Naive B cell (primary cell): ENCODE data around the gene NR2C2AP. TPM values are rescaled to one million over a fixed set of nuclear protein-coding genes. Genes with fewer than 3 reads are reported as not detected.
"Not testable (repeated sequence)": the region's sequence is repeated elsewhere in the genome, so short reads cannot be mapped to it uniquely, and the experiment has no call there.

Experiments
- ATAC-seq, 2 donors: fragments of 150-1000 bp; cut with Tn5 transposase; 2 replicates each; pipeline ENCODE4 v1.10.0; 2021; ENCODE audit warnings: low read depth in 2 of 2, mild to moderate bottlenecking in 2 of 2, moderate library complexity in 2 of 2
- DNase-seq: peaks from one replicate; pipeline ENCODE4 v3.0.0; 2022
- H3K27ac Mint-ChIP-seq, 6 donors: one replicate each; pipeline ENCODE4 v1.8.0; 2020 to 2022; ENCODE audit warnings: mild to moderate bottlenecking in 6 of 6, mixed read lengths in 6 of 6, moderate library complexity in 5 of 6, inconsistent platforms in 2 of 6
- H3K27me3 Mint-ChIP-seq, 3 donors: one replicate each; pipeline ENCODE4 v1.8.0; 2021 to 2022; ENCODE audit warnings: mixed read lengths in 3 of 3, mild to moderate bottlenecking in 1 of 3
- H3K36me3 Mint-ChIP-seq, 2 donors: one replicate each; pipeline ENCODE4 v1.8.0; 2020 to 2022; ENCODE audit warnings: mixed read lengths in 2 of 2, inconsistent platforms in 1 of 2, mild to moderate bottlenecking in 1 of 2
- H3K4me1 Mint-ChIP-seq, 3 donors: one replicate each; pipeline ENCODE4 v1.8.0; 2020 to 2022; ENCODE audit warnings: mixed read lengths in 3 of 3, inconsistent platforms in 1 of 3, mild to moderate bottlenecking in 1 of 3, moderate library complexity in 1 of 3
- H3K4me3 Mint-ChIP-seq, 8 donors: one replicate each; pipeline ENCODE4 v1.8.0; 2020 to 2022; ENCODE audit warnings: mild to moderate bottlenecking in 8 of 8, mixed read lengths in 8 of 8, moderate library complexity in 8 of 8, inconsistent platforms in 2 of 8
- H3K9me3 Mint-ChIP-seq, 7 donors: one replicate each; pipeline ENCODE4 v1.8.0; 2020 to 2022; ENCODE audit warnings: mixed read lengths in 7 of 7, mild to moderate bottlenecking in 5 of 7, inconsistent platforms in 2 of 7, moderate library complexity in 1 of 7
- polyA plus RNA-seq, 6 donors: library from polyadenylated mRNA; unstranded; fragments of 300-500 nt; fragmentation: Illumina TruSeq; gene quantifications; one replicate each; pipeline ENCODE4 v1.2.3, GENCODE V29; 2021; ENCODE audit warnings: low read depth in 6 of 6

Gene NR2C2AP
- polyA plus RNA-seq, 6 donors from 2014 or later, result 25.6 to 38.4 (median 31.4) TPM

GRCh38 chr19:19226204-19226603, 23.0 kb upstream of the NR2C2AP start:
- Mint-ChIP-seq H3K27ac (no peak overlapping the region), H3K4me3 (peak overlapping the region in 1 of 8 donors; percentile 79), H3K9me3 (no peaks in the 10 kb centered on the region), H3K36me3 (no peaks in the 10 kb centered on the region), H3K4me1 (peaks cover 6 to 15% (median 7%) of the 10 kb centered on the region in 3 donors), H3K27me3 (peaks cover 13 to 49% (median 34%) of the 10 kb centered on the region in 3 donors)
- DNase-seq (no peak), ATAC-seq (no peak)

GRCh38 chr19:19224852-19225494, 21.8 kb upstream of the NR2C2AP start:
- Mint-ChIP-seq H3K4me1 (peaks cover 6 to 15% (median 7%) of the 10 kb centered on the region in 3 donors), H3K27ac (peak overlapping the region in 1 of 6 donors; percentile 68), H3K9me3 (no peaks in the 10 kb centered on the region), H3K36me3 (no peaks in the 10 kb centered on the region), H3K27me3 (peaks cover 13 to 49% (median 34%) of the 10 kb centered on the region in 3 donors), H3K4me3 (peak overlapping the region; percentile 53 to 93 (median 80))
- ATAC-seq (peak; percentile 93 to 94), DNase-seq (peak; percentile 68)

GRCh38 chr19:19224150-19224851, 21.1 kb upstream of the NR2C2AP start:
- no peaks in the 10 kb centered on the region for H3K9me3 Mint-ChIP-seq
- ATAC-seq (no peak), DNase-seq (no peak)
- H3K27me3 Mint-ChIP-seq, result peaks cover 13 to 49% (median 34%) of the 10 kb centered on the region in 3 donors
- peaks cover 6 to 15% (median 7%) of the 10 kb centered on the region in 3 donors for H3K4me1 Mint-ChIP-seq
- peak overlapping the region; percentile 41 to 84 (median 71) for H3K4me3 Mint-ChIP-seq
- no peak overlapping the region for H3K27ac Mint-ChIP-seq
- H3K36me3 Mint-ChIP-seq, result no peaks in the 10 kb centered on the region

GRCh38 chr19:19223636-19224035, 20.4 kb upstream of the NR2C2AP start:
- H3K36me3 Mint-ChIP-seq, result no peaks in the 10 kb centered on the region
- peak overlapping the region in 2 of 8 donors; percentile 25 to 79 for H3K4me3 Mint-ChIP-seq
- H3K27me3 Mint-ChIP-seq, result peaks cover 11 to 48% (median 27%) of the 10 kb centered on the region in 3 donors
- no peaks in the 10 kb centered on the region for H3K9me3 Mint-ChIP-seq
- DNase-seq, result no peak
- peaks cover 6 to 15% (median 7%) of the 10 kb centered on the region in 3 donors for H3K4me1 Mint-ChIP-seq
- no peak for ATAC-seq
- H3K27ac Mint-ChIP-seq, result no peak overlapping the region

GRCh38 chr19:19223060-19223459, 19.8 kb upstream of the NR2C2AP start:
- H3K4me1 Mint-ChIP-seq, result peaks cover 6 to 15% (median 7%) of the 10 kb centered on the region in 3 donors

GRCh38 chr19:19221000-19221399, 17.8 kb upstream of the NR2C2AP start:
- not testable (repeated sequence) for H3K36me3 Mint-ChIP-seq, H3K27ac Mint-ChIP-seq, H3K9me3 Mint-ChIP-seq, ATAC-seq, DNase-seq
- peaks cover 6 to 15% (median 7%) of the 10 kb centered on the region in 3 donors for H3K4me1 Mint-ChIP-seq
- H3K4me3 Mint-ChIP-seq, result peak overlapping the region in 1 of 8 donors; percentile 22
- peaks cover 18 to 45% (median 20%) of the 10 kb centered on the region in 3 donors for H3K27me3 Mint-ChIP-seq

More at GRCh38 chr19:19223060-19223459, 19.8 kb upstream of the NR2C2AP start:
- DNase-seq (no peak), ATAC-seq (no peak)
- H3K9me3 Mint-ChIP-seq, result no peaks in the 10 kb centered on the region
- no peaks in the 10 kb centered on the region for H3K36me3 Mint-ChIP-seq
- H3K27me3 Mint-ChIP-seq, result peaks cover 9 to 42% (median 21%) of the 10 kb centered on the region in 3 donors
- H3K4me3 Mint-ChIP-seq, result no peak overlapping the region
- H3K27ac Mint-ChIP-seq, result no peak overlapping the region

GRCh38 chr19:19218911-19219310, 15.7 kb upstream of the NR2C2AP start:
- Mint-ChIP-seq H3K27me3 (peaks cover 19 to 48% (median 29%) of the 10 kb centered on the region in 3 donors), H3K4me1 (peaks cover 0 to 4% (median 0%) of the 10 kb centered on the region in 3 donors), H3K27ac (no peak overlapping the region), H3K36me3 (peaks cover 4 to 5% of the 10 kb centered on the region in 2 donors), H3K9me3 (peaks cover 0 to 9% (median 3%) of the 10 kb centered on the region in 7 donors), H3K4me3 (no peak overlapping the region)
- no peak for DNase-seq
- ATAC-seq, result no peak

GRCh38 chr19:19217099-19217498, 13.9 kb upstream of the NR2C2AP start:
- H3K4me1 Mint-ChIP-seq, result peaks cover 0 to 4% (median 1%) of the 10 kb centered on the region in 3 donors
- no peak overlapping the region for H3K4me3 Mint-ChIP-seq
- DNase-seq (no peak), ATAC-seq (no peak)
- H3K36me3 Mint-ChIP-seq, result peaks cover 4 to 10% of the 10 kb centered on the region in 2 donors
- peaks cover 33 to 63% (median 37%) of the 10 kb centered on the region in 3 donors for H3K27me3 Mint-ChIP-seq
- H3K9me3 Mint-ChIP-seq, result peaks cover 0 to 9% (median 3%) of the 10 kb centered on the region in 7 donors
- H3K27ac Mint-ChIP-seq, result no peak overlapping the region

GRCh38 chr19:19215792-19216191, 12.6 kb upstream of the NR2C2AP start:
- peaks cover 4 to 10% of the 10 kb centered on the region in 2 donors for H3K36me3 Mint-ChIP-seq
- ATAC-seq (no peak), DNase-seq (no peak)
- H3K4me1 Mint-ChIP-seq, result peaks cover 4 to 5% (median 5%) of the 10 kb centered on the region in 3 donors
- no peak overlapping the region for H3K4me3 Mint-ChIP-seq
- H3K27me3 Mint-ChIP-seq, result peaks cover 39 to 74% (median 48%) of the 10 kb centered on the region in 3 donors
- peaks cover 0 to 9% (median 3%) of the 10 kb centered on the region in 7 donors for H3K9me3 Mint-ChIP-seq
- no peak overlapping the region for H3K27ac Mint-ChIP-seq

- Mint-ChIP-seq H3K4me1 (peaks cover 4 to 5% (median 5%) of the 10 kb centered on the region in 3 donors), H3K27me3 (peaks cover 39 to 80% (median 54%) of the 10 kb centered on the region in 3 donors), H3K4me3 (no peak overlapping the region), H3K27ac (no peak overlapping the region), H3K36me3 (peaks cover 4 to 10% of the 10 kb centered on the region in 2 donors), H3K9me3 (peaks cover 0 to 9% (median 3%) of the 10 kb centered on the region in 7 donors)
- ATAC-seq (no peak), DNase-seq (no peak)
Observed at GRCh38 chr19:19214892-19215291, 11.7 kb upstream of the NR2C2AP start.

- no peak overlapping the region for H3K4me3 Mint-ChIP-seq
- peaks cover 0 to 9% (median 3%) of the 10 kb centered on the region in 7 donors for H3K9me3 Mint-ChIP-seq
- peaks cover 4 to 5% (median 5%) of the 10 kb centered on the region in 3 donors for H3K4me1 Mint-ChIP-seq
- H3K27ac Mint-ChIP-seq, result no peak overlapping the region
- no peak for DNase-seq
- H3K36me3 Mint-ChIP-seq, result peaks cover 4 to 10% of the 10 kb centered on the region in 2 donors
- H3K27me3 Mint-ChIP-seq, result peaks cover 39 to 86% (median 62%) of the 10 kb centered on the region in 3 donors
- ATAC-seq, result peak in 1 of 2 donors; percentile 27
Observed at GRCh38 chr19:19214159-19214490, 10.9 kb upstream of the NR2C2AP start.

GRCh38 chr19:19213426-19214158, 10.4 kb upstream of the NR2C2AP start:
- no peak overlapping the region for H3K27ac Mint-ChIP-seq
- DNase-seq (no peak), ATAC-seq (no peak)
- peaks cover 4 to 10% of the 10 kb centered on the region in 2 donors for H3K36me3 Mint-ChIP-seq
- no peak overlapping the region for H3K4me3 Mint-ChIP-seq
- peaks cover 4 to 5% (median 5%) of the 10 kb centered on the region in 3 donors for H3K4me1 Mint-ChIP-seq
- peaks cover 39 to 83% (median 63%) of the 10 kb centered on the region in 3 donors for H3K27me3 Mint-ChIP-seq
- H3K9me3 Mint-ChIP-seq, result peaks cover 0 to 9% (median 3%) of the 10 kb centered on the region in 7 donors

- peaks cover 39 to 83% (median 63%) of the 10 kb centered on the region in 3 donors for H3K27me3 Mint-ChIP-seq
- ATAC-seq (no peak), DNase-seq (no peak)
- no peak overlapping the region for H3K4me3 Mint-ChIP-seq
- H3K9me3 Mint-ChIP-seq, result peaks cover 0 to 9% (median 3%) of the 10 kb centered on the region in 7 donors
- peaks cover 5 to 6% (median 6%) of the 10 kb centered on the region in 3 donors for H3K4me1 Mint-ChIP-seq
- H3K36me3 Mint-ChIP-seq, result peaks cover 4 to 10% of the 10 kb centered on the region in 2 donors
- no peak overlapping the region for H3K27ac Mint-ChIP-seq
Observed at GRCh38 chr19:19212916-19213315, 9.7 kb upstream of the NR2C2AP start.
